ENCODE measurements around the gene IPO7. TPM values are rescaled to one million over a fixed set of nuclear protein-coding genes. Genes with fewer than 3 reads are reported as not detected.

Gene IPO7
- total and polyA plus RNA-seq, 2 of the 13 experiments (the other 11 are each of a cell fraction or from before 2014, with no cell fraction given): 59.4 to 98.4 TPM

GRCh38 chr11:9384535-9385326 lies at the start of gene IPO7 (continued):
- peak; percentile 68 for TF ChIP-seq TEAD3 (CRISPR knock-in tag; optimal IDR thresholded peaks at IDR 0.05; ENCODE audit: borderline replicate concordance)
- 0 out of 2 replicates have a peak, but pooled peaks have one; percentile 29 for TF ChIP-seq ZNF740 (CRISPR knock-in tag; IDR thresholded peaks at IDR 0.05)
- TF ChIP-seq FOXP1 (IDR thresholded peaks at IDR 0.05): no peak
- no peak for TF ChIP-seq FOXP1 (CRISPR knock-in tag; IDR thresholded peaks at IDR 0.05)
- TF ChIP-seq, protein P1, sequence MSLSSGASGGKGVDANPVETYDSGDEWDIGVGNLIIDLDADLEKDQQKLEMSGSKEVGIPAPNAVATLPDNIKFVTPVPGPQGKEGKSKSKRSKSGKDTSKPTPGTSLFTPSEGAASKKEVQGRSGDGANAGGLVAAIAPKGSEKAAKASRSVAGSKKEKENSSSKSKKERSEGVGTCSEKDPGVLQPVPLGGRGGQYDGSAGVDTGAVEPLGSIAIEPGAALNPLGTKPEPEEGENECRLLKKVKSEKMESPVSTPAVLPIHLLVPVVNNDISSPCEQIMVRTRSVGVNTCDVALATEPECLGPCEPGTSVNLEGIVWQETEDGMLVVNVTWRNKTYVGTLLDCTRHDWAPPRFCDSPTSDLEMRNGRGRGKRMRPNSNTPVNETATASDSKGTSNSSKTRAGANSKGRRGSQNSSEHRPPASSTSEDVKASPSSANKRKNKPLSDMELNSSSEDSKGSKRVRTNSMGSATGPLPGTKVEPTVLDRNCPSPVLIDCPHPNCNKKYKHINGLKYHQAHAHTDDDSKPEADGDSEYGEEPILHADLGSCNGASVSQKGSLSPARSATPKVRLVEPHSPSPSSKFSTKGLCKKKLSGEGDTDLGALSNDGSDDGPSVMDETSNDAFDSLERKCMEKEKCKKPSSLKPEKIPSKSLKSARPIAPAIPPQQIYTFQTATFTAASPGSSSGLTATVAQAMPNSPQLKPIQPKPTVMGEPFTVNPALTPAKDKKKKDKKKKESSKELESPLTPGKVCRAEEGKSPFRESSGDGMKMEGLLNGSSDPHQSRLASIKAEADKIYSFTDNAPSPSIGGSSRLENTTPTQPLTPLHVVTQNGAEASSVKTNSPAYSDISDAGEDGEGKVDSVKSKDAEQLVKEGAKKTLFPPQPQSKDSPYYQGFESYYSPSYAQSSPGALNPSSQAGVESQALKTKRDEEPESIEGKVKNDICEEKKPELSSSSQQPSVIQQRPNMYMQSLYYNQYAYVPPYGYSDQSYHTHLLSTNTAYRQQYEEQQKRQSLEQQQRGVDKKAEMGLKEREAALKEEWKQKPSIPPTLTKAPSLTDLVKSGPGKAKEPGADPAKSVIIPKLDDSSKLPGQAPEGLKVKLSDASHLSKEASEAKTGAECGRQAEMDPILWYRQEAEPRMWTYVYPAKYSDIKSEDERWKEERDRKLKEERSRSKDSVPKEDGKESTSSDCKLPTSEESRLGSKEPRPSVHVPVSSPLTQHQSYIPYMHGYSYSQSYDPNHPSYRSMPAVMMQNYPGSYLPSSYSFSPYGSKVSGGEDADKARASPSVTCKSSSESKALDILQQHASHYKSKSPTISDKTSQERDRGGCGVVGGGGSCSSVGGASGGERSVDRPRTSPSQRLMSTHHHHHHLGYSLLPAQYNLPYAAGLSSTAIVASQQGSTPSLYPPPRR (CRISPR knock-in tag; IDR thresholded peaks at IDR 0.05; ENCODE audit: borderline replicate concordance): peak; percentile 63
- no peak for TF ChIP-seq ZSCAN21 (CRISPR knock-in tag; IDR thresholded peaks at IDR 0.05; ENCODE audit: borderline replicate concordance)
- TF ChIP-seq ZNF337 (CRISPR knock-in tag; IDR thresholded peaks at IDR 0.05; ENCODE audit: borderline replicate concordance, low read depth): peak; percentile 27; the same call in 1 of the 2 replicates
- peak; percentile 76; the same call in 1 of the 2 replicates for TF ChIP-seq NFATC3 (CRISPR knock-in tag; IDR thresholded peaks at IDR 0.05)
- TF ChIP-seq ZC3H4 (CRISPR knock-in tag; IDR thresholded peaks at IDR 0.05; ENCODE audit: borderline replicate concordance): no peak
- TF ChIP-seq FOXO1 (CRISPR knock-in tag; IDR thresholded peaks at IDR 0.05): no peak
- no peak for TF ChIP-seq ZNF362 (CRISPR knock-in tag; IDR thresholded peaks at IDR 0.05; ENCODE audit: borderline replicate concordance)
- peak; percentile 61; the same call in 1 of the 2 replicates for TF ChIP-seq GMEB2 (CRISPR knock-in tag; IDR thresholded peaks at IDR 0.05; ENCODE audit: low read depth)
- TF ChIP-seq, protein P2, sequence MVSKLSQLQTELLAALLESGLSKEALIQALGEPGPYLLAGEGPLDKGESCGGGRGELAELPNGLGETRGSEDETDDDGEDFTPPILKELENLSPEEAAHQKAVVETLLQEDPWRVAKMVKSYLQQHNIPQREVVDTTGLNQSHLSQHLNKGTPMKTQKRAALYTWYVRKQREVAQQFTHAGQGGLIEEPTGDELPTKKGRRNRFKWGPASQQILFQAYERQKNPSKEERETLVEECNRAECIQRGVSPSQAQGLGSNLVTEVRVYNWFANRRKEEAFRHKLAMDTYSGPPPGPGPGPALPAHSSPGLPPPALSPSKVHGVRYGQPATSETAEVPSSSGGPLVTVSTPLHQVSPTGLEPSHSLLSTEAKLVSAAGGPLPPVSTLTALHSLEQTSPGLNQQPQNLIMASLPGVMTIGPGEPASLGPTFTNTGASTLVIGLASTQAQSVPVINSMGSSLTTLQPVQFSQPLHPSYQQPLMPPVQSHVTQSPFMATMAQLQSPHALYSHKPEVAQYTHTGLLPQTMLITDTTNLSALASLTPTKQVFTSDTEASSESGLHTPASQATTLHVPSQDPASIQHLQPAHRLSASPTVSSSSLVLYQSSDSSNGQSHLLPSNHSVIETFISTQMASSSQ (IDR thresholded peaks at IDR 0.05; ENCODE audit: low read depth): no peak
- TF ChIP-seq, protein P2 (CRISPR knock-in tag; IDR thresholded peaks at IDR 0.05; ENCODE audit: borderline replicate concordance): 0 out of 2 replicates have a peak, but pooled peaks have one; percentile 14
- TF ChIP-seq SOX13 (IDR thresholded peaks at IDR 0.05): no peak
- peak in 1 of 2 experiments; percentile 18; a peak in 1 of 4 replicates for TF ChIP-seq SOX13 (CRISPR knock-in tag; conservative IDR thresholded peaks at IDR 0.05 in 1 of 2, IDR thresholded peaks at IDR 0.05 in 1 of 2)

Measured in HepG2 (cell line).